AG04450 (cell line): ENCODE data around the gene PRSS57. TPM values are rescaled to one million over a fixed set of nuclear protein-coding genes. Genes with fewer than 3 reads are reported as not detected.
A peak's percentile ranks its signal among the peaks of the same experiment; 100 is the strongest.

ENCODE experiments used
- CTCF ChIA-PET: fragments of 300-600, 350-600 bp; formaldehyde crosslinking; extraction: SDS; loops from one replicate; lab custom pipeline; 2022; ENCODE audit warnings: antibody characterized with exemption, inconsistent platforms; lab: Charles Lee
- POLR2A ChIA-PET: fragments of 350-600 bp; formaldehyde crosslinking; extraction: SDS; loops from one replicate; lab custom pipeline; 2021; ENCODE audit warnings: antibody characterized with exemption, inconsistent platforms; lab: Yijun Ruan, JAX
- DNase-seq: peaks from one replicate; pipeline ENCODE4 v3.0.0-alpha.2; 2011; ENCODE audit warnings: low read depth, low spot score
- H3K27ac ChIP-seq: one replicate; pipeline ENCODE4 v1.5.1; 2012; ENCODE audit warnings: low read depth, low read length, control low read depth
- H3K27me3 ChIP-seq: one replicate; pipeline ENCODE4 v1.6.0; 2012; ENCODE audit warnings: low read length; ENCODE audit not compliant: control insufficient read depth, insufficient read depth
- H3K4me3 ChIP-seq: 2 replicates; pipeline ENCODE4 v1.5.1; 2011; ENCODE audit warnings: mild to moderate bottlenecking, low read depth, low read length, control low read depth
- H3K9me3 ChIP-seq: 2 replicates; pipeline ENCODE4 v1.5.1; 2012; ENCODE audit warnings: low read length; ENCODE audit not compliant: control insufficient read depth, insufficient read depth
- CTCF ChIP-seq: IDR thresholded peaks from 2 replicates; pipeline ENCODE4 v1.5.1; 2011; ENCODE audit warnings: low read depth, low read length, control low read depth, inconsistent platforms
- polyA plus RNA-seq: library from polyadenylated mRNA; depleted of rRNA; stranded (reverse); fragments of >200 nt; gene quantifications from 2 replicates; pipeline ENCODE4 v1.2.3, GENCODE V29; 2011

The PRSS57 gene
- polyA plus RNA-seq, 1 experiment = not detected

DNA sequence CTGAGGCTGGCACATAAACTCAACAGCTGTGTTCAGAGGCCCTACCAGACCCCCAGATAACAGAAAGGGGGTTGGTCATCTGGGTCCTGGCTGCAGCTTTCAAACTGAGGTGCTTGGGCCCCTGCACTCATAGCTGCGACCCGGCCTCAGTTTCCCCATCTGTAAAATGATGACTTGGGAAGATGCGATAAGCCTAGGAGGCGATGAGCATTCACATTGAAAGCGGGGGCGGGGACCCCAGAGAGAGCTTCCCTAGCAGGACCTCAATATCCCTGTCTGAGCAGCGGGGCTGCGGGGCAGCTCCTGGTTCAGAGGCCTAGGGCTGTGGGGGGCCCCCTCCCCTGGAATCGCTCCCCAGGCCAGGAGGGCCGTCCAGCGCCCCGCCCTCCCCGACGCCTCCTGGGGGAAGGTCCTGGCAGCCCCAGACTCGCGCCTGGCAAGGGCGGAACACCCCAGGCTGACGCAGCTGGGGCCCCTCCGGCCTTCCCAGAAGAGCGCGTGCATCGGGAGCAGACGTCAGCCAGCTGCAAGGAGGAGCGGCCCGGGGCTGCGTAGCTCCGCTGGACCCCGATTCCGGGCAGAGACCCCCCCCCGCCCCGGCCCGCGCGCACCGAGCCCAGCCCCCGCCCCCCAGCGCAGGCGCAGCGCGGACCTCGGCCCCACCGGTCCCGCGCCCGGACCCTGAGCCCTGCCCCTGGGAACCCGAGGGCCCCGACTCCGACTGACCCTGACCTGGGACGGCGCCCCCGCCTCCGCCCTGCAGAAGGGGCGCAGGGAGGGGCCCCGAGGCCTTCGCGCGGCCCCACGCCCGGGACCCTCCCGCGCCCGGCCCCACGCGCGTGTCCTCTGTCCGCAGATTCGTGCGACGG, 15.6 kb downstream of the PRSS57 start:
- Histone ChIP-seq H3K4me3 (peak overlapping the region; percentile 63), H3K27ac (peak overlapping the region; percentile 70), H3K27me3 (no peaks in the 10 kb centered on the region), H3K9me3 (no peaks in the 10 kb centered on the region; the same call in 1 of the 2 replicates)
- CTCF ChIA-PET = interaction anchor here (0.6 kb wide), 1 partner anchor 64 kb away, joined by 7 read pairs; no protein-coding TSS in a partner anchor
- TF ChIP-seq CTCF = no peak
- peak; percentile 48 for DNase-seq
- POLR2A ChIA-PET = interaction anchor here (0.8 to 1.4 kb wide), 3 partner anchors 8 to 73 kb away, joined by 3 read pairs; no protein-coding TSS in a partner anchor

DNA sequence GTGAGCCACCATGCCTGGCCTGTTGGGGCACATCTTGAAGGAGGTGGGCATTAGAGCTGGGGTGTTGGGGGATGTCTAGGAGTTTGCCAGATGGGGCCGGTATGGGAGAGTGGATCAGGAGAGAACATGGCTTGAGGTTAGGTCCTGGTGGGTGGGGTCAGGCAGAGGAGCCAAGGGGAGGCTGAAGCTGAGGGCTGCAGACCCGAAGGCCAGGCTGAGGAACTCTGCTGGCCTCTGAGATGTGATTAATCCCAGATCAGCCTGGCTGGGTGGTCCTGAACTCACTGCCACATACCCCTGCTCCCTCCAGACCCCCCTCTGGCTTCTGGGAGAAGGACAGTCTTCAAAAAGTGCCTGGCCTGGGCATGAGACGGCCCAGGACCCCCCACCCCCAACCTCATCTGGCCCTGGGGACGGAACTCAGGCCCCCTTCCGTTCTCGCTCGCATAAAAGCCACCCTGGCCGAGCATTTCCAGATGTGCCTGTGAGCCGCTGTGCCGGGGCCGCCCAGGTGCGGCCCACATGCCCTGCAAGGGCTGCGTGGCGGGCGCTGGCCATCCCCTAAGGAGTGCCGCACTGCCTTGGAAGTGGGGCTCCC, 16.4 kb downstream of the PRSS57 start:
- ChIA-PET POLR2A (interaction anchor here (0.8 to 1.4 kb wide), 2 partner anchors 9 to 40 kb away, joined by 3 read pairs; no protein-coding TSS in a partner anchor), CTCF (no interaction called here)
- peak overlapping the region; percentile 63 for H3K4me3 ChIP-seq
- DNase-seq = no peak
- H3K9me3 ChIP-seq = no peaks in the 10 kb centered on the region; the same call in 1 of the 2 replicates
- H3K27me3 ChIP-seq = no peaks in the 10 kb centered on the region
- peak overlapping the region; percentile 70 for H3K27ac ChIP-seq
- TF ChIP-seq CTCF = no peak

GRCh38 chr19:677601-678436, 17.4 kb downstream of the PRSS57 start:
- DNase-seq = no peak
- ChIA-PET POLR2A (interaction anchor here (0.6 kb wide), 1 partner anchor 75 kb away, joined by 3 read pairs; no protein-coding TSS in a partner anchor), CTCF (interaction anchor here (0.7 kb wide), 1 partner anchor 99 kb away, joined by 4 read pairs; no protein-coding TSS in a partner anchor)
- Histone ChIP-seq H3K9me3 (no peaks in the 10 kb centered on the region; the same call in 1 of the 2 replicates), H3K4me3 (peak overlapping the region; percentile 75), H3K27ac (peak overlapping the region; percentile 21), H3K27me3 (no peaks in the 10 kb centered on the region)
- no peak for TF ChIP-seq CTCF

DNA sequence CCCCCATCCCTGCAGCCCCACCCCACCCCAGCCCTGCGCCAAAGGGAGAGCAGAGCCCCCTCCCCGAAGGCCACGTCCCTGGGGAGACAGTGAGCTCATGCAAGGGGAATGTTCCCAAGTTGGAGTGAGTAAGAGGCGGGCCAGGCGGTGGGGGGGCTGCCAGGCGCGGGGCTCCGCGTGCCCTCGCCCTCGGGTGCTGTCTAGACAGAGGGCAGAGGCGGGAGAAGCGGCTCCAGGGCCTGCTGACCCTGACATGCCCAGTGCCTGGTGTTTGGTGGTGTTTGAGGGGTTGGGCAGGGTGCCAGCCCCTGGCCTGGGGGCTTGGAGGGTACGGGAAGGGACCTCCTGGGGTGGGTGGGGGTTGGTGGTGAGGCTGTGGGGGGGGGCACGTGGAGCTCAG, 18.1 kb downstream of the PRSS57 start:
- CTCF ChIA-PET = interaction anchor here (0.7 kb wide), 1 partner anchor 98 kb away, joined by 4 read pairs; no protein-coding TSS in a partner anchor
- Histone ChIP-seq H3K27me3 (no peaks in the 10 kb centered on the region), H3K27ac (peak overlapping the region; percentile 61), H3K9me3 (no peaks in the 10 kb centered on the region; the same call in 1 of the 2 replicates), H3K4me3 (peak overlapping the region; percentile 75)
- DNase-seq = peak; percentile 18
- POLR2A ChIA-PET = interaction anchor here (0.6 to 1.4 kb wide), 4 partner anchors 14 to 125 kb away, joined by 3 to 7 read pairs (median 4); partner anchors contain the start of gene RNF126
- no peak for TF ChIP-seq CTCF
